K562 (cell line): ENCODE measurements around the gene TRIOBP. TPM values are rescaled to one million over a fixed set of nuclear protein-coding genes. Genes with fewer than 3 reads are reported as not detected.

Experiments used
- EHMT2 ChIP-seq: fragments of 450-650 bp; IDR thresholded peaks from 2 replicates; pipeline ENCODE4 v1.6.1; 2018; ENCODE audit warnings: antibody characterized with exemption
- ERF ChIP-seq: fragments of 450-650 bp; formaldehyde crosslinking; IDR thresholded peaks from 2 replicates; pipeline ENCODE4 v1.4.0; 2020; ENCODE audit warnings: mild to moderate bottlenecking, mixed read lengths
- FOXK1 ChIP-seq: sonication (generic); formaldehyde crosslinking; IDR thresholded peaks from 2 replicates; pipeline ENCODE4 v1.8.0; 2022; ENCODE audit warnings: missing genetic modification reagents, mild to moderate bottlenecking, borderline replicate concordance
- ILF3 ChIP-seq: fragments of 450-650 bp; IDR thresholded peaks from 2 replicates; pipeline ENCODE4 v1.6.1; 2018; ENCODE audit warnings: antibody characterized with exemption, mild to moderate bottlenecking, moderate library complexity, borderline replicate concordance
- ZNF212 ChIP-seq: fragments of 450-650 bp; formaldehyde crosslinking; IDR thresholded peaks from 2 replicates; pipeline ENCODE4 v1.4.0; 2020; ENCODE audit warnings: mild to moderate bottlenecking
- polyA plus RNA-seq, 8 experiments: library from polyadenylated mRNA; depleted of rRNA in 4 of 8; stranded (reverse) in 5 of 8; unstranded in 3 of 8; fragments of >200 nt; fragmentation: Nextera tagmentation in 2 of 8; fragmentation: Illumina TruSeq in 1 of 8; extraction: Ambion mirVana in 2 of 8; extraction: Trizol in 1 of 8; gene quantifications; 2 replicates each; pipeline versions ENCODE4 v1.2.1 to v1.2.3, GENCODE V29; 2011 to 2014; ENCODE audit warnings: inconsistent platforms in 1 of 8, missing spikeins in 1 of 8
- total RNA-seq, 7 experiments: library from RNA; depleted of rRNA in 6 of 7; stranded (reverse); fragments of >200 nt in 6 of 7; fragmentation: Illumina TruSeq in 2 of 7; extraction: Trizol in 2 of 7; gene quantifications; 2 replicates each; pipeline versions ENCODE4 v1.2.1 to v1.2.3, GENCODE V29; 2011 to 2021; ENCODE audit warnings: low replicate concordance in 1 of 7
- TF ChIP-seq, protein P1 (sequence below): sonication (generic); IDR thresholded peaks from 2 replicates; pipeline ENCODE4 v1.6.1; 2016
- TF ChIP-seq, protein P2 (sequence below), 3 experiments: fragments of 200-800 bp in 1 of 3; fragments of 250-450 bp in 1 of 3; fragments of 450-650 bp in 1 of 3; sonication (Bioruptor Pico) in 1 of 3; sonication (Bioruptor generic) in 1 of 3; formaldehyde crosslinking in 1 of 3; IDR thresholded peaks; 2 replicates each; pipeline versions ENCODE4 v1.6.1 to v1.8.0; 2016 to 2022; ENCODE audit warnings: mild to moderate bottlenecking in 2 of 3, missing genetic modification characterization in 2 of 3, missing compliant biosample characterization in 1 of 3, moderate library complexity in 1 of 3
- TF ChIP-seq, protein P3 (sequence below): fragments of 450-650 bp; IDR thresholded peaks from 2 replicates; pipeline ENCODE4 v1.6.1; 2016; ENCODE audit warnings: mild to moderate bottlenecking, moderate library complexity
- TF ChIP-seq, protein P4 (sequence below): fragments of 250-450 bp; sonication (Bioruptor Pico); IDR thresholded peaks from 2 replicates; pipeline ENCODE4 v1.5.0; 2021

Gene TRIOBP
- total and polyA plus RNA-seq, 9 of the 15 experiments (the other 6 are each of a cell fraction or from before 2014, with no cell fraction given), result 0.24 to 13.8 (median 5.5) TPM

DNA sequence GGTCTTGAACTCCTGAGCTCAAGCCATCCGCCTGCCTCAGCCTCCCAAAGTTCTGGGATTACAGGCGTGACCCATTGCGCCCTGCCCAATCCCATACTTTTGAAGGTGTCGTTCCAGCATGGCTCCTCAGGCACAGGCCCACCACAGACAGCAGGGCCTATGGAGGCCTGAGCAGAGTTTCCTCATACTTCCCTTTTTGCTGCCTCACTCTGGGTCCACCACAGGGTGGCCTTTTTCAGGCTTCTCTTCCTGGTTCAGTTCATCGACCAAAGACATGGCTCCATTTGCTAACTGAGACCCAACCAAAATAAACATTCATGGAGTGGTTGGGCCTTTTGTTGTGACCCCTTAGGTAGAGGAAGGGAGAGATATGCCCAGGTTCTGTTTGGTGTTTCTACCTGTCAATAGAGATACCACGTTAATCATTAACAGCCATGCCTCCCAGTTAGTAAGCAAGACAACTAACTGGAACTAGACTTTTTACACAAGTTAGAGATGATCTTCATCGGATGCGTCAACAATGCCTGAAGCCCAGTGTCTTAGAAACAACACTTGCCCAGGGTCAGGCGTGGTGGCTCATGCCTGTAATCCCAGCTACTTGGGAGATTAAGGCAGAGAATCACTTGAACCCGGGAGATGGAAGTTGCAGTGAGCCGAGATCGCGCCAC, 35.1 kb downstream of the TRIOBP start (continued):
- TF ChIP-seq, protein P1, sequence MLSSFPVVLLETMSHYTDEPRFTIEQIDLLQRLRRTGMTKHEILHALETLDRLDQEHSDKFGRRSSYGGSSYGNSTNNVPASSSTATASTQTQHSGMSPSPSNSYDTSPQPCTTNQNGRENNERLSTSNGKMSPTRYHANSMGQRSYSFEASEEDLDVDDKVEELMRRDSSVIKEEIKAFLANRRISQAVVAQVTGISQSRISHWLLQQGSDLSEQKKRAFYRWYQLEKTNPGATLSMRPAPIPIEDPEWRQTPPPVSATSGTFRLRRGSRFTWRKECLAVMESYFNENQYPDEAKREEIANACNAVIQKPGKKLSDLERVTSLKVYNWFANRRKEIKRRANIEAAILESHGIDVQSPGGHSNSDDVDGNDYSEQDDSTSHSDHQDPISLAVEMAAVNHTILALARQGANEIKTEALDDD, result peak; percentile 47
- no peak for TF ChIP-seq ERF (CRISPR knock-in tag)
- TF ChIP-seq, protein P2, sequence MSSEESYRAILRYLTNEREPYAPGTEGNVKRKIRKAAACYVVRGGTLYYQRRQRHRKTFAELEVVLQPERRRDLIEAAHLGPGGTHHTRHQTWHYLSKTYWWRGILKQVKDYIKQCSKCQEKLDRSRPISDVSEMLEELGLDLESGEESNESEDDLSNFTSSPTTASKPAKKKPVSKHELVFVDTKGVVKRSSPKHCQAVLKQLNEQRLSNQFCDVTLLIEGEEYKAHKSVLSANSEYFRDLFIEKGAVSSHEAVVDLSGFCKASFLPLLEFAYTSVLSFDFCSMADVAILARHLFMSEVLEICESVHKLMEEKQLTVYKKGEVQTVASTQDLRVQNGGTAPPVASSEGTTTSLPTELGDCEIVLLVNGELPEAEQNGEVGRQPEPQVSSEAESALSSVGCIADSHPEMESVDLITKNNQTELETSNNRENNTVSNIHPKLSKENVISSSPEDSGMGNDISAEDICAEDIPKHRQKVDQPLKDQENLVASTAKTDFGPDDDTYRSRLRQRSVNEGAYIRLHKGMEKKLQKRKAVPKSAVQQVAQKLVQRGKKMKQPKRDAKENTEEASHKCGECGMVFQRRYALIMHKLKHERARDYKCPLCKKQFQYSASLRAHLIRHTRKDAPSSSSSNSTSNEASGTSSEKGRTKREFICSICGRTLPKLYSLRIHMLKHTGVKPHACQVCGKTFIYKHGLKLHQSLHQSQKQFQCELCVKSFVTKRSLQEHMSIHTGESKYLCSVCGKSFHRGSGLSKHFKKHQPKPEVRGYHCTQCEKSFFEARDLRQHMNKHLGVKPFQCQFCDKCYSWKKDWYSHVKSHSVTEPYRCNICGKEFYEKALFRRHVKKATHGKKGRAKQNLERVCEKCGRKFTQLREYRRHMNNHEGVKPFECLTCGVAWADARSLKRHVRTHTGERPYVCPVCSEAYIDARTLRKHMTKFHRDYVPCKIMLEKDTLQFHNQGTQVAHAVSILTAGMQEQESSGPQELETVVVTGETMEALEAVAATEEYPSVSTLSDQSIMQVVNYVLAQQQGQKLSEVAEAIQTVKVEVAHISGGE (CRISPR knock-in tag; IDR thresholded peaks at IDR 0.05), result 0 out of 6 replicates have a peak, but pooled peaks of 1 of the 3 experiments have one; percentile 21
- no peak for TF ChIP-seq ILF3
- no peak for TF ChIP-seq FOXK1 (CRISPR knock-in tag)
- no peak for TF ChIP-seq ZNF212 (CRISPR knock-in tag)
- peak; percentile 58; the same call in 1 of the 2 replicates for TF ChIP-seq EHMT2
- TF ChIP-seq, protein P3, sequence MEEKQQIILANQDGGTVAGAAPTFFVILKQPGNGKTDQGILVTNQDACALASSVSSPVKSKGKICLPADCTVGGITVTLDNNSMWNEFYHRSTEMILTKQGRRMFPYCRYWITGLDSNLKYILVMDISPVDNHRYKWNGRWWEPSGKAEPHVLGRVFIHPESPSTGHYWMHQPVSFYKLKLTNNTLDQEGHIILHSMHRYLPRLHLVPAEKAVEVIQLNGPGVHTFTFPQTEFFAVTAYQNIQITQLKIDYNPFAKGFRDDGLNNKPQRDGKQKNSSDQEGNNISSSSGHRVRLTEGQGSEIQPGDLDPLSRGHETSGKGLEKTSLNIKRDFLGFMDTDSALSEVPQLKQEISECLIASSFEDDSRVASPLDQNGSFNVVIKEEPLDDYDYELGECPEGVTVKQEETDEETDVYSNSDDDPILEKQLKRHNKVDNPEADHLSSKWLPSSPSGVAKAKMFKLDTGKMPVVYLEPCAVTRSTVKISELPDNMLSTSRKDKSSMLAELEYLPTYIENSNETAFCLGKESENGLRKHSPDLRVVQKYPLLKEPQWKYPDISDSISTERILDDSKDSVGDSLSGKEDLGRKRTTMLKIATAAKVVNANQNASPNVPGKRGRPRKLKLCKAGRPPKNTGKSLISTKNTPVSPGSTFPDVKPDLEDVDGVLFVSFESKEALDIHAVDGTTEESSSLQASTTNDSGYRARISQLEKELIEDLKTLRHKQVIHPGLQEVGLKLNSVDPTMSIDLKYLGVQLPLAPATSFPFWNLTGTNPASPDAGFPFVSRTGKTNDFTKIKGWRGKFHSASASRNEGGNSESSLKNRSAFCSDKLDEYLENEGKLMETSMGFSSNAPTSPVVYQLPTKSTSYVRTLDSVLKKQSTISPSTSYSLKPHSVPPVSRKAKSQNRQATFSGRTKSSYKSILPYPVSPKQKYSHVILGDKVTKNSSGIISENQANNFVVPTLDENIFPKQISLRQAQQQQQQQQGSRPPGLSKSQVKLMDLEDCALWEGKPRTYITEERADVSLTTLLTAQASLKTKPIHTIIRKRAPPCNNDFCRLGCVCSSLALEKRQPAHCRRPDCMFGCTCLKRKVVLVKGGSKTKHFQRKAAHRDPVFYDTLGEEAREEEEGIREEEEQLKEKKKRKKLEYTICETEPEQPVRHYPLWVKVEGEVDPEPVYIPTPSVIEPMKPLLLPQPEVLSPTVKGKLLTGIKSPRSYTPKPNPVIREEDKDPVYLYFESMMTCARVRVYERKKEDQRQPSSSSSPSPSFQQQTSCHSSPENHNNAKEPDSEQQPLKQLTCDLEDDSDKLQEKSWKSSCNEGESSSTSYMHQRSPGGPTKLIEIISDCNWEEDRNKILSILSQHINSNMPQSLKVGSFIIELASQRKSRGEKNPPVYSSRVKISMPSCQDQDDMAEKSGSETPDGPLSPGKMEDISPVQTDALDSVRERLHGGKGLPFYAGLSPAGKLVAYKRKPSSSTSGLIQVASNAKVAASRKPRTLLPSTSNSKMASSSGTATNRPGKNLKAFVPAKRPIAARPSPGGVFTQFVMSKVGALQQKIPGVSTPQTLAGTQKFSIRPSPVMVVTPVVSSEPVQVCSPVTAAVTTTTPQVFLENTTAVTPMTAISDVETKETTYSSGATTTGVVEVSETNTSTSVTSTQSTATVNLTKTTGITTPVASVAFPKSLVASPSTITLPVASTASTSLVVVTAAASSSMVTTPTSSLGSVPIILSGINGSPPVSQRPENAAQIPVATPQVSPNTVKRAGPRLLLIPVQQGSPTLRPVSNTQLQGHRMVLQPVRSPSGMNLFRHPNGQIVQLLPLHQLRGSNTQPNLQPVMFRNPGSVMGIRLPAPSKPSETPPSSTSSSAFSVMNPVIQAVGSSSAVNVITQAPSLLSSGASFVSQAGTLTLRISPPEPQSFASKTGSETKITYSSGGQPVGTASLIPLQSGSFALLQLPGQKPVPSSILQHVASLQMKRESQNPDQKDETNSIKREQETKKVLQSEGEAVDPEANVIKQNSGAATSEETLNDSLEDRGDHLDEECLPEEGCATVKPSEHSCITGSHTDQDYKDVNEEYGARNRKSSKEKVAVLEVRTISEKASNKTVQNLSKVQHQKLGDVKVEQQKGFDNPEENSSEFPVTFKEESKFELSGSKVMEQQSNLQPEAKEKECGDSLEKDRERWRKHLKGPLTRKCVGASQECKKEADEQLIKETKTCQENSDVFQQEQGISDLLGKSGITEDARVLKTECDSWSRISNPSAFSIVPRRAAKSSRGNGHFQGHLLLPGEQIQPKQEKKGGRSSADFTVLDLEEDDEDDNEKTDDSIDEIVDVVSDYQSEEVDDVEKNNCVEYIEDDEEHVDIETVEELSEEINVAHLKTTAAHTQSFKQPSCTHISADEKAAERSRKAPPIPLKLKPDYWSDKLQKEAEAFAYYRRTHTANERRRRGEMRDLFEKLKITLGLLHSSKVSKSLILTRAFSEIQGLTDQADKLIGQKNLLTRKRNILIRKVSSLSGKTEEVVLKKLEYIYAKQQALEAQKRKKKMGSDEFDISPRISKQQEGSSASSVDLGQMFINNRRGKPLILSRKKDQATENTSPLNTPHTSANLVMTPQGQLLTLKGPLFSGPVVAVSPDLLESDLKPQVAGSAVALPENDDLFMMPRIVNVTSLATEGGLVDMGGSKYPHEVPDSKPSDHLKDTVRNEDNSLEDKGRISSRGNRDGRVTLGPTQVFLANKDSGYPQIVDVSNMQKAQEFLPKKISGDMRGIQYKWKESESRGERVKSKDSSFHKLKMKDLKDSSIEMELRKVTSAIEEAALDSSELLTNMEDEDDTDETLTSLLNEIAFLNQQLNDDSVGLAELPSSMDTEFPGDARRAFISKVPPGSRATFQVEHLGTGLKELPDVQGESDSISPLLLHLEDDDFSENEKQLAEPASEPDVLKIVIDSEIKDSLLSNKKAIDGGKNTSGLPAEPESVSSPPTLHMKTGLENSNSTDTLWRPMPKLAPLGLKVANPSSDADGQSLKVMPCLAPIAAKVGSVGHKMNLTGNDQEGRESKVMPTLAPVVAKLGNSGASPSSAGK, result 0 out of 2 replicates have a peak, but pooled peaks have one; percentile 25
- TF ChIP-seq, protein P4, sequence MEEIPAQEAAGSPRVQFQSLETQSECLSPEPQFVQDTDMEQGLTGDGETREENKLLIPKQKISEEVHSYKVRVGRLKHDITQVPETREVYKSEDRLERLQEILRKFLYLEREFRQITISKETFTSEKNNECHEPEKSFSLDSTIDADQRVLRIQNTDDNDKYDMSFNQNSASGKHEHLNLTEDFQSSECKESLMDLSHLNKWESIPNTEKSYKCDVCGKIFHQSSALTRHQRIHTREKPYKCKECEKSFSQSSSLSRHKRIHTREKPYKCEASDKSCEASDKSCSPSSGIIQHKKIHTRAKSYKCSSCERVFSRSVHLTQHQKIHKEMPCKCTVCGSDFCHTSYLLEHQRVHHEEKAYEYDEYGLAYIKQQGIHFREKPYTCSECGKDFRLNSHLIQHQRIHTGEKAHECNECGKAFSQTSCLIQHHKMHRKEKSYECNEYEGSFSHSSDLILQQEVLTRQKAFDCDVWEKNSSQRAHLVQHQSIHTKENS (CRISPR knock-in tag), result no peak
